ENCODE data around the gene SP1.
A peak's percentile ranks its signal among the peaks of the same experiment; 100 is the strongest.
"Not testable (repeated sequence)": the region's sequence is repeated elsewhere in the genome, so short reads cannot be mapped to it uniquely, and the experiment has no call there.

Gene SP1

GRCh38 chr12:53361638-53362037 is 18.3 kb upstream of the SP1 start:
- DNase-seq: not testable (repeated sequence)

- peak; percentile 18 for DNase-seq
Measured at GRCh38 chr12:53365245-53365904, 14.6 kb upstream of the SP1 start.

- not testable (repeated sequence) for DNase-seq
Measured at GRCh38 chr12:53373554-53374133, 6.3 kb upstream of the SP1 start.

GRCh38 chr12:53374277-53374676 is 5.7 kb upstream of the SP1 start:
- not testable (repeated sequence) for DNase-seq

GRCh38 chr12:53376747-53377146 is 3.2 kb upstream of the SP1 start:
- no peak for DNase-seq

GRCh38 chr12:53378222-53378621 is 1.8 kb upstream of the SP1 start:
- no peak for DNase-seq

GRCh38 chr12:53378724-53379388 is 1.1 kb upstream of the SP1 start:
- no peak for DNase-seq

- DNase-seq: peak; percentile 100
Measured at GRCh38 chr12:53379389-53380103, 430 bp upstream of the SP1 start.

GRCh38 chr12:53380794-53381730 is 1.1 kb downstream of the SP1 start:
- no peak for DNase-seq

GRCh38 chr12:53381731-53382630 is 2.0 kb downstream of the SP1 start:
- peak; percentile 2 for DNase-seq

GRCh38 chr12:53383258-53383657 is 3.3 kb downstream of the SP1 start:
- no peak for DNase-seq

- not testable (repeated sequence) for DNase-seq
Measured at GRCh38 chr12:53386381-53386780, 6.4 kb downstream of the SP1 start.

- no peak for DNase-seq
Measured at GRCh38 chr12:53388932-53389331, 9.0 kb downstream of the SP1 start.

GRCh38 chr12:53389702-53390101 is 9.7 kb downstream of the SP1 start:
- DNase-seq: no peak

GRCh38 chr12:53391724-53392123 is 11.7 kb downstream of the SP1 start:
- DNase-seq: no peak

GRCh38 chr12:53399896-53400295 is 19.9 kb downstream of the SP1 start:
- no peak for DNase-seq

GRCh38 chr12:53402351-53402750 is 22.4 kb downstream of the SP1 start:
- not testable (repeated sequence) for DNase-seq

GRCh38 chr12:53402871-53403270 is 22.9 kb downstream of the SP1 start:
- DNase-seq: no peak

GRCh38 chr12:53410951-53411350 is 31.0 kb downstream of the SP1 start:
- DNase-seq: no peak

- no peak for DNase-seq
Measured at GRCh38 chr12:53413485-53414204, 33.7 kb downstream of the SP1 start.

All from GDM1 (cell line).